IPS DF 4.7 (cell line): Measurements from ENCODE around the gene SLC35G3.
"Not testable (repeated sequence)": the region's sequence is repeated elsewhere in the genome, so short reads cannot be mapped to it uniquely, and the experiment has no call there.

Source experiments
- DNase-seq: peaks from one replicate; pipeline ENCODE4 v3.0.0-alpha.2; 2013; ENCODE audit warnings: low spot score; ENCODE audit errors: extremely low read depth

Gene SLC35G3

DNA sequence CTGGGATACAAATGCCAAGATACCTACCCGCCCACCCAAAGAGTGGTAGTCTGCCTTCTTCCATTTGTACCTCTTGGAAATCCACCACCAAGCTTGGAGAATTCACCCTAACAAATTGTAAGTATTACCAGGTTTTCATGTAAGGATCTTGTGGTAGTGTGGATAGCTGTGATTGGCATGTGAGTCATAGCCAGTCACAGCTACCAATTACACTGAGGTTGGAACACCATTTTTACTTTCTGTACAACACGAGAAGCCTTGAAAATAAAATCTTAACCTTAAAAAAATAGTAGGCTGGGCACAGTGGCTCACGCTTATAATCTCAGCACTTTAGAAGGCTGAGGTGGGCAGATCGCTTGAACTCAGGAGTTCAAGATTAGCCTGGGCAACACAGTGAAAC lies 18.5 kb upstream of the SLC35G3 start:
- no peak for DNase-seq

- DNase-seq: no peak
These were observed 16.5 kb upstream of the SLC35G3 start for GRCh38 chr17:35210741-35211140.

GRCh38 chr17:35202582-35202981 lies 8.4 kb upstream of the SLC35G3 start:
- not testable (repeated sequence) for DNase-seq

- DNase-seq: not testable (repeated sequence)
These were observed 869 bp upstream of the SLC35G3 start for GRCh38 chr17:35195062-35195461.

DNA sequence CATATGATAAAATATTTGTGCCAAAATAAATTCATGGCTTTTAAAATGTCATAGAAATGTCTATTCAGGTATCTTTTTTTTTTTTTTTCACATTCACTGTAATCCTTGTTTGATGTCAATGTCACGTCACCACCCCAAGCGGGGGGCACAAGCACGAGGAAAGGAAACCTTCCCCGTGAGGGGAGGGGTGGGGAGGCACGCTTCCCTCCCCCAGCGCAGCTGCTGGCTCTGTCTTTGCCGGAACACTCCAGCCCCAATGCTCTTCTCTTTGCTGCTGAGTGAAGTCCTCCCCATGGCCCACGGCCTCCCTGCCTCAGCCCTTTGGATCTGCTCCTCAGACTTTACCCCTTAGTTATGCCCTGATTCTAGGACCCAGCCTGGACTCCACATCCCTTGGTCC lies 1.5 kb downstream of the SLC35G3 start:
- DNase-seq: no peak

GRCh38 chr17:35191001-35191695 lies 3.0 kb downstream of the SLC35G3 start:
- no peak for DNase-seq

- no peak for DNase-seq
These were observed 4.9 kb downstream of the SLC35G3 start for GRCh38 chr17:35189291-35189690.

GRCh38 chr17:35188111-35188510 lies 6.1 kb downstream of the SLC35G3 start:
- DNase-seq: no peak

DNA sequence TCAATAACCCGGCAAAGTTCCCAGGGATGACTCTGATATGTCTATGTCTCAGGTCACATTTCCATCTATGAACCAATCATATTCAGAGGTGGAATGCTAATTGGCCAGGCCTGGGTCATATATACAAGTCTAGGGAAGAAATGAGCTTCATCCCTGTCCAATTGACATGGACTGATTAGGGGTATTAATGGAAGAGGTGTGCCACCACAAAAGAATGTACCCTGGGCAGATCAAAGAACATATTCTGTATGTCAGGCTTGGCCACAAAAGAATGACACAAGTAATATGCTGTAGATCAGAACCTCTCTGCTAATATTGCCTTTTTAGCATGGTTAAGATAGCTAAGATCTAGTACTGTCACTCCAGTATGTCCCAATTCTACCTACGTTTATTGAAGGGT lies 6.7 kb downstream of the SLC35G3 start:
- no peak for DNase-seq

- no peak for DNase-seq
These were observed 8.3 kb downstream of the SLC35G3 start for GRCh38 chr17:35185849-35186248.

GRCh38 chr17:35184274-35184673 lies 9.9 kb downstream of the SLC35G3 start:
- DNase-seq: no peak

DNA sequence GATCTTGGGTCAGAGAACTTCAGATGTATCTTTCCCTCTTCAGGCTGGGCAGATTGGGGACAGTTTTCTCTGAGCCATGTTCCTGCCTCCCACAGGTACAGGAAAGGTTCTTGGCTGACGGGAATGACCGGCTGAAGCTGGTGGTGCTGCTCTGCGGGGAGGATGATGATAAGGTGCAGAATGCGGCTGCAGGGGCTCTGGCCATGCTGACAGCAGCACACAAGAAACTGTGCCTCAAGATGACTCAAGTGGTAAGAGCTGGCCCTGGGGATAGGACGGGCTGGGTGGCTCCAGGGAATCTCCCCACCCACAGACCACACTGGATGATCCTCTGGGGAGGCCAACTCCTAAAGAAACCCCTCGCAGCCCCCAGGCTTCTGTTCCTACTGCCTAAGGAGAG lies 10.9 kb downstream of the SLC35G3 start:
- DNase-seq: no peak

DNA sequence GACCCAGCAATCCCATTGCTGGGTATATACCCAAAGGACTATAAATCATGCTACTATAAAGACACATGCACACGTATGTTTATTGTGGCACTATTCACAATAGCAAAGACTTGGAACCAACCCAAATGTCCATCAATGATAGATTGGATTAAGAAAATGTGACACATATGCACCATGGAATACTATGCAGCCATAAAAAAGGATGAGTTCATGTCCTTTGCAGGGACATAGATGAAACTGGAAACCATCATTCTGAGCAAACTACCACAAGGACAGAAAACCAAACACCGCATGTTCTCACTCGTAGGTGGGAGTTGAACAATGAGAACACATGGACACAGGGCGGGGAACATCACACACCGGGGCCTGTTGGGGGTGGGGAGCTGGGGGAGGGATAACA lies 14.8 kb downstream of the SLC35G3 start:
- DNase-seq: not testable (repeated sequence)

DNA sequence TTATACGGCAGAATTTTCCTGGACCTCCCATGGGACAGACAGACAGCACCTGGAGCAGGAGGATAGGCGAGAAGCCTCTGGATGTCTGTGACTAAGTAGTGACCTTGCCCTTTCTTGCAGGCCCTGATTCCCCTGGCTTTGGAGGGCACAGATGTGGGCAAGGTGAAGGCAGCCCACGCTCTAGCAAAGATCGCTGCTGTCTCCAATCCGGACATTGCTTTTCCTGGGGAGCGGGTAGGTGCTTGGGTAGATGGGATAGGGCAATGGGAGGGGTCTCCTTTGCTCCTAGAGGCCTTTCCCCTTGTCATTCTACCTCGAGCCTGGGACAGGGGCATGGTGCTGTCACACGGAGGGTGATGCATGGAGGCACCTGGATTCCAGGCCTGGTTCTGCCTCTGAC lies 17.3 kb downstream of the SLC35G3 start:
- DNase-seq: no peak

GRCh38 chr17:35175638-35176415 lies 18.4 kb downstream of the SLC35G3 start:
- no peak for DNase-seq

- DNase-seq: no peak
These were observed 19.3 kb downstream of the SLC35G3 start for GRCh38 chr17:35174835-35175334.

DNA sequence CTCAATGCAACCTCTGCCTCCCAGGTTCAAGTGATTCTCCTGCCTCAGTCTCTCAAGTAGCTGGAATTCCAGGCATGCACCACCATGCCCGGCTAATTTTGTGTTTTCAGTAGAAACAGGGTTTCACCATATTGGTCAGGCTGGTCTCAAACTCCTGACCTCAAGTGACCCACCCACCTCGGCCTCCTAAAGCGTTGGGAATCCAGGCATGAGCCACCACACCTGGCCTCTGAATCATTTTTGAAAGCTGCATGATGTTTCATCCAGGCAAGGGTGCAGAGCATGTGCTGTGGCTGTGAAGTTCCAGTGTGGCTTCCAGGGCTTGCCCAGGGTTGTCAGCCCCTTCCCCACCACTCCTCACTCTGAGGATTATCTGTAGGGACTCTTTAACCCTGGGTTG lies 21.9 kb downstream of the SLC35G3 start:
- not testable (repeated sequence) for DNase-seq

DNA sequence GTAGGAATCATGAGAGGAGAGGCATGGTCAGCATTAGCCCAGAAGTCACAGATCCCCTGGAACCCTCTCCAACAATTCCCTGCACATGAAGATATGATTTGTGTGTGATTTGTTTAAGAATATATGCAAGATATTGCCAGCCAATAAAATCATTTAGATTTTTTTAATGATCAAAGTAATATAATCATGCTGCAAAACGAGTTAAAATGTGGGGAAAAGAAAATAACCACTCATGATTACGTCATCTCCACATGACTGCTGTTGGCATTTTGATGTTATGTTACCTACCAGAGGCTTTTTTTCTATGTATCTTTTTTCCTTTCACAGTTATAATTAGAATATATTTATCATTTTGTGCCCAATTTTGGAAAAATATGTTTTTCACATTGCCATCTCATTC lies 22.4 kb downstream of the SLC35G3 start:
- DNase-seq: no peak

- DNase-seq: no peak
These were observed 23.0 kb downstream of the SLC35G3 start for GRCh38 chr17:35170968-35171771.

GRCh38 chr17:35169835-35170363 lies 24.3 kb downstream of the SLC35G3 start:
- DNase-seq: no peak

GRCh38 chr17:35167666-35168065 lies 26.5 kb downstream of the SLC35G3 start:
- DNase-seq: no peak

GRCh38 chr17:35167046-35167445 lies 27.1 kb downstream of the SLC35G3 start:
- DNase-seq: no peak
